ENCODE data around the gene NAALADL2.

DNA sequence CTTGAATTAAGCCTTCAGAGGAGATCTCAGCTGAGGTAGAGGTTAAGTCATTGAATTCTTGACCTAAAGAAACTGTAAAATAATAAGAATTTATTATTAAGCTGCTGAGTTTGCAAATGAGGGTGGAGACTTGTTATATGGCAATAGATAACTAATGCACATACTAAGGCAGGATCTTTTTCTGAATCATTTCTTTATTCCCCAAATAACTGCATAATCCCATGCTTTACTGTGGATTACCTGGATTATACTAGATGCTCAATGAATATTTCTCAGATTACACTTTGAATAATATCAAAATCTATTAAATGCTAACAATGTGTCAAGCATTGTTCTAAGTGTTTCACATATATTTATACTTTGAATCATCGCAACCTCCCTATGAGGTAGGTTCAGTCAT is 532.5 kb downstream of the NAALADL2 start:
- TF ChIP-seq, protein P1, sequence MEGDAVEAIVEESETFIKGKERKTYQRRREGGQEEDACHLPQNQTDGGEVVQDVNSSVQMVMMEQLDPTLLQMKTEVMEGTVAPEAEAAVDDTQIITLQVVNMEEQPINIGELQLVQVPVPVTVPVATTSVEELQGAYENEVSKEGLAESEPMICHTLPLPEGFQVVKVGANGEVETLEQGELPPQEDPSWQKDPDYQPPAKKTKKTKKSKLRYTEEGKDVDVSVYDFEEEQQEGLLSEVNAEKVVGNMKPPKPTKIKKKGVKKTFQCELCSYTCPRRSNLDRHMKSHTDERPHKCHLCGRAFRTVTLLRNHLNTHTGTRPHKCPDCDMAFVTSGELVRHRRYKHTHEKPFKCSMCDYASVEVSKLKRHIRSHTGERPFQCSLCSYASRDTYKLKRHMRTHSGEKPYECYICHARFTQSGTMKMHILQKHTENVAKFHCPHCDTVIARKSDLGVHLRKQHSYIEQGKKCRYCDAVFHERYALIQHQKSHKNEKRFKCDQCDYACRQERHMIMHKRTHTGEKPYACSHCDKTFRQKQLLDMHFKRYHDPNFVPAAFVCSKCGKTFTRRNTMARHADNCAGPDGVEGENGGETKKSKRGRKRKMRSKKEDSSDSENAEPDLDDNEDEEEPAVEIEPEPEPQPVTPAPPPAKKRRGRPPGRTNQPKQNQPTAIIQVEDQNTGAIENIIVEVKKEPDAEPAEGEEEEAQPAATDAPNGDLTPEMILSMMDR (IDR thresholded peaks at IDR 0.05): no peak
- no peak for TF ChIP-seq POLR2A (IDR thresholded peaks at IDR 0.05)
